Body of pancreas (tissue), 4 donors: Measurements from ENCODE around the gene RNF223.

ENCODE experiments used
- CTCF ChIP-seq, 7 experiments: fragments of 450-650 bp in 4 of 7; fragments of 200-600 bp in 3 of 7; sonication (generic) in 3 of 7; IDR thresholded peaks; one replicate each; pipeline ENCODE4 v1.5.1; 2016 to 2019; ENCODE audit warnings: antibody characterized with exemption in 7 of 7
- POLR2A ChIP-seq, 3 donors: fragments of 450-650 bp; IDR thresholded peaks; one replicate each; pipeline ENCODE4 v1.6.1; 2016; ENCODE audit warnings: antibody characterized with exemption in 3 of 3, mild to moderate bottlenecking in 2 of 3

- TF ChIP-seq CTCF (IDR thresholded peaks at IDR 0.05) (no peak), POLR2A (IDR thresholded peaks at IDR 0.05) (no peak)
Observed at GRCh38 chr1:1035291-1035943, 38.7 kb downstream of the RNF223 start.
